IMR-90 (cell line): Measurements from ENCODE around the gene GRIPAP1. TPM values are rescaled to one million over a fixed set of nuclear protein-coding genes. Genes with fewer than 3 reads are reported as not detected.

ENCODE experiments used
- ATAC-seq: fragments of 200-7000 bp; cut with Tn5 transposase; 2 replicates; pipeline ENCODE4 v1.9.1; 2020; ENCODE audit warnings: low read depth, mild to moderate bottlenecking, moderate library complexity
- BruUV-seq: library from RNA; stranded (reverse); fragments of 400-500 nt; replicated peaks from 2 replicates; lab custom pipeline; 2021; lab: Mats Ljungman, UMichigan
- CTCF ChIA-PET: fragments of 300-600 bp; formaldehyde crosslinking; extraction: SDS; loops from one replicate; lab custom pipeline; 2021; ENCODE audit warnings: antibody characterized with exemption; lab: Yijun Ruan, JAX
- POLR2A ChIA-PET: fragments of 300-600 bp; sonication (Branson Sonifier 250); formaldehyde crosslinking; loops from one replicate; lab custom pipeline; 2022; ENCODE audit warnings: antibody characterized with exemption; ENCODE audit not compliant: unreplicated experiment; lab: Charles Lee
- DNase-seq: peaks from one replicate; pipeline ENCODE4 v3.0.0; 2013
- H2AFZ ChIP-seq: replicated peaks from 2 replicates; pipeline ENCODE3; 2013; ENCODE audit warnings: low read length, mild to moderate bottlenecking; ENCODE audit not compliant: poor library complexity
- H2AK5ac ChIP-seq: 2 replicates; pipeline ENCODE4 v1.6.1; 2013; ENCODE audit warnings: low read depth, low read length, inconsistent platforms
- H2AK9ac ChIP-seq: replicated peaks from 2 replicates; pipeline ENCODE3; 2013; ENCODE audit warnings: mild to moderate bottlenecking, low read depth, low read length, moderate library complexity; ENCODE audit not compliant: poor library complexity
- H2BK120ac ChIP-seq: 2 replicates; pipeline ENCODE4 v1.6.1; 2013; ENCODE audit warnings: low read depth, low read length, inconsistent platforms
- H2BK15ac ChIP-seq: 3 replicates; pipeline ENCODE4 v1.6.1; 2013; ENCODE audit warnings: low read depth, low read length, inconsistent platforms
- H2BK20ac ChIP-seq: 2 replicates; pipeline ENCODE4 v1.6.1; 2013; ENCODE audit warnings: low read depth, mild to moderate bottlenecking, inconsistent platforms, low read length, moderate library complexity
- H2BK5ac ChIP-seq: 2 replicates; pipeline ENCODE4 v1.6.1; 2013; ENCODE audit warnings: mild to moderate bottlenecking, low read depth, low read length, inconsistent platforms; ENCODE audit not compliant: poor library complexity, severe bottlenecking
- H3K14ac ChIP-seq: replicated peaks from 2 replicates; pipeline ENCODE4 v1.6.1; 2013; ENCODE audit warnings: low read depth, low read length, inconsistent platforms
- H3K18ac ChIP-seq: 2 replicates; pipeline ENCODE4 v1.6.1; 2013; ENCODE audit warnings: low read depth, low read length, control low read depth
- H3K23ac ChIP-seq: 2 replicates; pipeline ENCODE4 v1.6.1; 2013; ENCODE audit warnings: low read depth, low read length, inconsistent platforms
- H3K27ac ChIP-seq: 2 replicates; pipeline ENCODE4 v1.5.1; 2013; ENCODE audit warnings: mild to moderate bottlenecking, control low read depth, low read length; ENCODE audit not compliant: insufficient read depth
- H3K27me3 ChIP-seq: 2 replicates; pipeline ENCODE4 v1.6.1; 2013; ENCODE audit warnings: low read length; ENCODE audit not compliant: control insufficient read depth, insufficient read depth
- H3K36me3 ChIP-seq: 2 replicates; pipeline ENCODE4 v1.6.1; 2013; ENCODE audit warnings: low read length, mixed read lengths; ENCODE audit not compliant: control insufficient read depth, insufficient read depth
- H3K4ac ChIP-seq: 2 replicates; pipeline ENCODE4 v1.6.1; 2013; ENCODE audit warnings: low read depth, low read length, inconsistent platforms
- H3K4me1 ChIP-seq: 2 replicates; pipeline ENCODE4 v1.6.1; 2013; ENCODE audit warnings: low read length, mixed read lengths; ENCODE audit not compliant: control insufficient read depth, insufficient read depth
- H3K4me2 ChIP-seq: 2 replicates; pipeline ENCODE4 v1.6.1; 2013; ENCODE audit warnings: low read depth, mild to moderate bottlenecking, control low read depth, low read length, moderate library complexity
- H3K4me3 ChIP-seq: 2 replicates; pipeline ENCODE4 v1.5.1; 2013; ENCODE audit warnings: low read depth, mild to moderate bottlenecking, control low read depth, low read length, moderate library complexity; ENCODE audit not compliant: insufficient read depth
- H3K56ac ChIP-seq: 2 replicates; pipeline ENCODE4 v1.6.1; 2013; ENCODE audit warnings: low read length, inconsistent platforms; ENCODE audit not compliant: insufficient read depth; ENCODE audit errors: extremely low read depth
- H3K79me1 ChIP-seq, 2 experiments: 2 replicates each; pipeline ENCODE4 v1.6.1; 2013; ENCODE audit warnings: low read length in 2 of 2, inconsistent platforms in 1 of 2, low read depth in 1 of 2
- H3K9ac ChIP-seq: 2 replicates; pipeline ENCODE4 v1.6.1; 2013; ENCODE audit warnings: low read depth, low read length, control low read depth
- H3K9me1 ChIP-seq: 2 replicates; pipeline ENCODE4 v1.6.1; 2013; ENCODE audit warnings: low read length, inconsistent platforms; ENCODE audit not compliant: insufficient read depth
- H3K9me3 ChIP-seq: 2 replicates; pipeline ENCODE4 v1.6.1; 2013; ENCODE audit warnings: low read length; ENCODE audit not compliant: control insufficient read depth, insufficient read depth
- H4K20me1 ChIP-seq: 2 replicates; pipeline ENCODE4 v1.6.1; 2013; ENCODE audit warnings: low read length, inconsistent platforms; ENCODE audit not compliant: insufficient read depth
- H4K5ac ChIP-seq: 2 replicates; pipeline ENCODE4 v1.6.1; 2013; ENCODE audit warnings: mild to moderate bottlenecking, low read depth, low read length, control low read depth
- H4K8ac ChIP-seq, 2 experiments: 2 replicates each; pipeline ENCODE4 v1.6.1; 2013; ENCODE audit warnings: low read depth in 2 of 2, low read length in 2 of 2, control low read depth in 1 of 2, inconsistent platforms in 1 of 2
- H4K91ac ChIP-seq: 2 replicates; pipeline ENCODE4 v1.6.1; 2013; ENCODE audit warnings: low read depth, low read length, inconsistent platforms; ENCODE audit not compliant: insufficient read depth
- BHLHE40 ChIP-seq: fragments of 150-350 bp; IDR thresholded peaks from 2 replicates; pipeline ENCODE4 v1.6.1; 2016; ENCODE audit warnings: mild to moderate bottlenecking, low read depth, low read length
- FOS ChIP-seq: fragments of 150-350 bp; IDR thresholded peaks from 2 replicates; pipeline ENCODE4 v1.6.1; 2016; ENCODE audit warnings: low read depth, low read length
- MAFK ChIP-seq: IDR thresholded peaks from 2 replicates; pipeline ENCODE4 v1.6.1; 2012; ENCODE audit warnings: low read depth, low read length, improper control_type of control experiment
- MAZ ChIP-seq: IDR thresholded peaks from 2 replicates; pipeline ENCODE4 v1.6.1; 2012; ENCODE audit warnings: low read depth, mild to moderate bottlenecking, low read length, improper control_type of control experiment, moderate library complexity, borderline replicate concordance
- RAD21 ChIP-seq: IDR thresholded peaks from 2 replicates; pipeline ENCODE4 v1.6.1; 2012; ENCODE audit warnings: low read length, improper control_type of control experiment
- RFX5 ChIP-seq: IDR thresholded peaks from 2 replicates; pipeline ENCODE4 v1.8.0; 2012; ENCODE audit warnings: low read depth, mild to moderate bottlenecking, low read length, moderate library complexity
- WGBS, 2 experiments: methylation state at CpG; one replicate each; pipeline versions ENCODE4 v1.1.5 to v1.1.7; 2013; ENCODE audit warnings: missing lambda C conversion rate in 2 of 2; ENCODE audit not compliant: insufficient read length in 1 of 2; ENCODE audit errors: extremely low coverage in 2 of 2; 5-methylcytosine and 5-hydroxymethylcytosine counted together
- dilution Hi-C: fragments of 300-500 bp; cut with HindIII; formaldehyde crosslinking; loops from one replicate; pipeline ENCODE4 v1.14.3; 2018; ENCODE audit warnings: low sequenced_read_pairs; ENCODE audit not compliant: unreplicated experiment
- in situ Hi-C: fragments of 300-500 bp; cut with MboI; formaldehyde crosslinking; loops from 3 replicates; pipeline ENCODE4 v1.14.3; 2019; ENCODE audit warnings: low sequenced_read_pairs, inconsistent platforms, mixed read lengths
- intact Hi-C: fragments of 100-400 bp; cut with micrococcal nuclease; formaldehyde crosslinking; loops from 2 replicates; pipeline ENCODE4 v1.10.0; 2022
- polyA plus RNA-seq, 3 experiments: library from polyadenylated mRNA; depleted of rRNA; stranded (reverse); fragments of >200 nt; gene quantifications; 2 replicates each; pipeline ENCODE4 v1.2.3, GENCODE V29; 2012; ENCODE audit warnings: low replicate concordance in 1 of 3
- total RNA-seq: library from RNA; depleted of rRNA; stranded (reverse); fragments of >200 nt; gene quantifications from 2 replicates; pipeline ENCODE4 v1.2.3, GENCODE V29; 2012
- TF ChIP-seq, protein P1 (sequence below): fragments of 150-350 bp; IDR thresholded peaks from 2 replicates; pipeline ENCODE4 v1.6.1; 2017; ENCODE audit warnings: mild to moderate bottlenecking, antibody characterized with exemption, low read length, low read depth
- TF ChIP-seq, protein P2 (sequence below): conservative IDR thresholded peaks from 2 replicates; pipeline ENCODE4 v1.5.1; 2012; ENCODE audit warnings: mild to moderate bottlenecking, low read depth, low read length, improper control_type of control experiment

Gene GRIPAP1
- total and polyA plus RNA-seq, 2 of the 4 experiments (the other 2 are of a cell fraction), result 17.9 to 25.0 TPM

DNA sequence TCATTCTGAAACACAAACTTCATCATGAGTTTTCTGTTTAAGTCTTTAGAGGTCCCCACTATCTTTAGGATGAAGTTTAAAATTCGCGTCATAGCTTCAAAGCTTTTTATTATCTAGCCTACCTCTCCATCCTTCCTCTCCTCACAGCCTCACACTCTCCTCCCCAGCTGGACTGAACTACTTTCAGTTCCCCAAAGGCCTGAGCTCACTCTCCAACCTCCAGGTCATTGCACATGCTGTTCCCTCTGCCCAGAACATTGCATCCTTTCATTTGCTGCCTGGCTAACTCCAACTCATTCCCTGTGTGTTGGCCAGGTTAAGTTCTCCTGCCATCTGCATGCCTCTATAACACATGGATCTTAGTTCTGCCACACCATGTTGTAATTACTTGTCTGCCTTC is 41.8 kb downstream of the GRIPAP1 start:
- H3K4me3 ChIP-seq, result no peak overlapping the region
- H4K8ac ChIP-seq, result no peak overlapping the region
- H4K5ac ChIP-seq, result no peak overlapping the region
- no peaks in the 10 kb centered on the region; the same call in 1 of the 2 replicates for H3K9me1 ChIP-seq
- H2BK15ac ChIP-seq, result no peak overlapping the region
- peaks cover 2% of the 10 kb centered on the region for H3K4me1 ChIP-seq
- H2BK20ac ChIP-seq, result no peak overlapping the region
- DNase-seq (no peak), ATAC-seq (no peak)
- H3K14ac ChIP-seq, result no peak overlapping the region
- no peak overlapping the region for H3K27ac ChIP-seq
- no peak overlapping the region for H2BK5ac ChIP-seq
- H3K79me1 ChIP-seq, result peaks cover 0 to 23% of the 10 kb centered on the region in 2 experiments; a peak in 2 of 4 replicates
- no peak overlapping the region for H2AFZ ChIP-seq
- CTCF ChIA-PET, result no interaction called here
- dilution Hi-C loops, result no loop called here
- no peak overlapping the region for H2BK120ac ChIP-seq
- no peak overlapping the region for H3K4ac ChIP-seq
- H2AK5ac ChIP-seq, result no peak overlapping the region
- no peak overlapping the region for H2AK9ac ChIP-seq
- peaks cover 3% of the 10 kb centered on the region; the same call in 1 of the 2 replicates for H3K36me3 ChIP-seq
- H3K23ac ChIP-seq, result no peak overlapping the region
- H3K27me3 ChIP-seq, result no peaks in the 10 kb centered on the region
- H4K20me1 ChIP-seq, result peaks cover 11% of the 10 kb centered on the region; the same call in 1 of the 2 replicates
- intact Hi-C loops, result no loop called here
- H3K9me3 ChIP-seq, result no peaks in the 10 kb centered on the region
- TF ChIP-seq FOS (no peak), BHLHE40 (no peak), MAFK (no peak), RAD21 (no peak), RFX5 (no peak), MAZ (no peak)
- TF ChIP-seq, protein P1, sequence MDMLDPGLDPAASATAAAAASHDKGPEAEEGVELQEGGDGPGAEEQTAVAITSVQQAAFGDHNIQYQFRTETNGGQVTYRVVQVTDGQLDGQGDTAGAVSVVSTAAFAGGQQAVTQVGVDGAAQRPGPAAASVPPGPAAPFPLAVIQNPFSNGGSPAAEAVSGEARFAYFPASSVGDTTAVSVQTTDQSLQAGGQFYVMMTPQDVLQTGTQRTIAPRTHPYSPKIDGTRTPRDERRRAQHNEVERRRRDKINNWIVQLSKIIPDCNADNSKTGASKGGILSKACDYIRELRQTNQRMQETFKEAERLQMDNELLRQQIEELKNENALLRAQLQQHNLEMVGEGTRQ, result no peak
- TF ChIP-seq, protein P2, sequence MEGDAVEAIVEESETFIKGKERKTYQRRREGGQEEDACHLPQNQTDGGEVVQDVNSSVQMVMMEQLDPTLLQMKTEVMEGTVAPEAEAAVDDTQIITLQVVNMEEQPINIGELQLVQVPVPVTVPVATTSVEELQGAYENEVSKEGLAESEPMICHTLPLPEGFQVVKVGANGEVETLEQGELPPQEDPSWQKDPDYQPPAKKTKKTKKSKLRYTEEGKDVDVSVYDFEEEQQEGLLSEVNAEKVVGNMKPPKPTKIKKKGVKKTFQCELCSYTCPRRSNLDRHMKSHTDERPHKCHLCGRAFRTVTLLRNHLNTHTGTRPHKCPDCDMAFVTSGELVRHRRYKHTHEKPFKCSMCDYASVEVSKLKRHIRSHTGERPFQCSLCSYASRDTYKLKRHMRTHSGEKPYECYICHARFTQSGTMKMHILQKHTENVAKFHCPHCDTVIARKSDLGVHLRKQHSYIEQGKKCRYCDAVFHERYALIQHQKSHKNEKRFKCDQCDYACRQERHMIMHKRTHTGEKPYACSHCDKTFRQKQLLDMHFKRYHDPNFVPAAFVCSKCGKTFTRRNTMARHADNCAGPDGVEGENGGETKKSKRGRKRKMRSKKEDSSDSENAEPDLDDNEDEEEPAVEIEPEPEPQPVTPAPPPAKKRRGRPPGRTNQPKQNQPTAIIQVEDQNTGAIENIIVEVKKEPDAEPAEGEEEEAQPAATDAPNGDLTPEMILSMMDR, result no peak
- BruUV-seq, result no TSS peak
- no peak overlapping the region for H3K9ac ChIP-seq
- in situ Hi-C loops, result loop anchor here (25.0 kb wide), 1 partner anchor 102 kb away; the partner anchor contains the start of genes CCDC120 and PRAF2
- WGBS, 2 experiments, result no CpG with 5 or more reads among the region's 2 CpGs
- H4K91ac ChIP-seq, result no peak overlapping the region
- no peak overlapping the region for H3K4me2 ChIP-seq
- POLR2A ChIA-PET, result no interaction called here
- no peak overlapping the region for H3K56ac ChIP-seq
- H3K18ac ChIP-seq, result no peak overlapping the region
